Measurements from ENCODE around the gene ATP1B2.
"Not testable (repeated sequence)": the region's sequence is repeated elsewhere in the genome, so short reads cannot be mapped to it uniquely, and the experiment has no call there.

The ATP1B2 gene, protein sequence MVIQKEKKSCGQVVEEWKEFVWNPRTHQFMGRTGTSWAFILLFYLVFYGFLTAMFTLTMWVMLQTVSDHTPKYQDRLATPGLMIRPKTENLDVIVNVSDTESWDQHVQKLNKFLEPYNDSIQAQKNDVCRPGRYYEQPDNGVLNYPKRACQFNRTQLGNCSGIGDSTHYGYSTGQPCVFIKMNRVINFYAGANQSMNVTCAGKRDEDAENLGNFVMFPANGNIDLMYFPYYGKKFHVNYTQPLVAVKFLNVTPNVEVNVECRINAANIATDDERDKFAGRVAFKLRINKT

DNA sequence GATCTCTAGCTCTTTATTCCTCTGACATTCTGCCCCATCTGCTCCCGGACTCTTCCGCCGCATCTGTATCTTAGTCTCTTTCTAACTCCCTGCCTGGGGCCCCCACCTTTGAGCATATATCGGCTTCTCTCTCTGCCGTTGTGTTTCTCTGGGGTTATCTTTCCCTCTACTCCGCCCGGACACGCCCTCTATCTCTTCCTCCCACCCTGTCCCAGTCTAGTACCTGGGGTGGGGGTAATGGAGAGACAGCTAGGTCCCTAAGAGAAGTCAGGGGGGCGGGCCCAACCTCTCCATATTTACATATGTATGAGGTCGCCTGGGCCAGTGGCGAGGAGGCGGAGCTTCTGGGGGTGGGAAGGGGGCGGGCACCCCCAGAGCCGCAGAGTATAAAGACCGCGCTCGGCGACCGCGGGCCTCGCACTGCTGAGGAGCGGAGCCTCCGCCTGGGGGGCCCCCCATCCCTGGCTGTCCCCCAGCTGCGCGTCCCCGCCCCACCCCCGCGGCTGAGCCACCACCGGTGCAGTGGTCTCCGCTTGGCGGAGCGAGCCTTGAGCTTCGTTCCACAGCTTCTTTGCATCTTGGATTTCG lies at the start of gene ATP1B2:
Gene ATP1B2 (plus strand): TSS at position 418 of the 588 bp plus-strand sequence. CDS start 593 bp downstream, outside the sequence.
- DNase-seq (ENCODE audit: low spot score): no peak

DNA sequence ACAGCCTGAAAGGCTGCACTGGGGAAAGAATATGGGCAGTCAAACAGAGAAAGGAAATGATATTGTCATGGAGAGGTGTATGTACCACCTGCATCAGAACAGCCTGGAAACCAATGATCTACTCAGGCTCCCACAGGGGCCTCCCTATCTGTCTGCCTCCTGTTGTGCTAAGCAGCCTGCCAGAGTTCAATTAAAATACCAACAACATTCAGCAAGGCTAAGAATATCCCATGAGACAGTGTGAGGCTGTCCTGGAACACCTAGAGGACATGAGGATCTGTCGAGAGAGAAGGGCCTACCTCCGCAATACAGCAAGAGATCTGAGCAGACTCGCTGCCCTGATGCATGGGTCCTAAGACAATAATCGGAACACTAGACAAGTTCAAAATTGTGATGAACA lies 44.4 kb upstream of the ATP1B2 start:
- no peak for DNase-seq (ENCODE audit: low spot score)

DNA sequence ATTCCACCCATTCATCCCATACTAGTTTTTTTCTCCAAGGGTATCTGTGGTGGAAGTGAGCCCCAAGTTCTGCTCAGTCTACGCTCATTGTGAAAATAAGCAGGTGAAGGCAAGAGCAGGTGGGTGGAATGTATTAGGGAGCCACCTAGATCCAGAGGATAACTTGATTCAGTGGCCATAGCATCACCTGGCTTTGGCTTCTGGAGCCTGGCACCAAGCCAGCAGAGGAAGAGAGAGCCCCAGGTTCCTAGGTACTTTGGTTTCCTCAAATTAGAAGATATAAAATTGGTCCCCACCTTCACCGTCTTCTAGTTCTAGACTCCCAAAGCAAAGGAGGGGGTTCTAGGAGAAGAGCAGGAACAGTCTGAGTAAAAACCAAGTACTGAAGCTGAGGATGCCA lies 40.1 kb upstream of the ATP1B2 start:
- no peak for DNase-seq (ENCODE audit: low spot score)

DNA sequence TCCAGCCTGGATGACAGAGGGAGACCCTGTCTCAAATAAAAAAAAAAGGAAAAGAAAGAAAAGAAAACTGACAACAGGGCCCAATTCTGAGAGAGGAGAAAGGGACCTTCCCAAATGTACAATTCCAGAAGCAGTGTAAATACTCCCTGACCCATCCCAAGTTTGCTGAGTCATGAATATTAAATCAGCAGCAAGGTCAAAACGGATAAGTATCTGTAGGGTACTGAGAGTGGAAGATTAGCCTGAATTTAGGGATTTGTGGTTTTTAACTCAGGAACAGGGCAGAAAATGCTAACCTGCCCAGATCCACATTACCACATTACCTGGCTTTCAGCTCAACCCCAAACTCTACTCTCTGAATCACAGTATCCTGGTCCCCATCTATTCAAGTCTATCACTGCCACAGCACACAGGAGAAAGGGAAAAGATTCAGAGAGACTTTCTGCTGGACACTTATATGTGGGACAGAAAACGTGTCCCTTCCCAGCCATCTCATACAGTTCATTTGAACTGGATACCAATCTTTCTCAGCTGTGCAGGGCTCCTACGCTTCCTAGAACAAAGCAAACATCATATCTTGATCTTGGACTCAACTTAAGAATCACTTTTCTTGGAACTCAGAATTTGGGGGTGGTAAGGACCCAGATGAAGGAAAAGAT lies 39.0 kb upstream of the ATP1B2 start:
- no peak for DNase-seq (ENCODE audit: low spot score)

DNA sequence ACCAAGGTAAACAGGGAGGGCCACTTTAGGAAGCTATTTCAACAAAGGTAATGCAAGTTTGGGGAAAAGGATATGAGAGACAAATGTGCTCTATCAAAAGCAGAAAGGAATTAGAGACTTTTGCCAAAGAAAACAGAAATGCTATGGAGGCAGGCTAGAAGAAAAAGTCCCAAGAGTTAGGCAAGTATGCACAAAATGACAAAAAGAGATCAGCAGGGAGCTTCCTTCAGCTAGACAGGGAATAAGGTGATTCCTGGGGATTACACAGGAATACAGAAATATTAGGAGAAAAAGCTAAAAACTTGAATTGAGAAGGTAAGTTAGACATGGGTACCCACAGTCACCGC lies 38.5 kb upstream of the ATP1B2 start:
- no peak for DNase-seq (ENCODE audit: low spot score)

DNA sequence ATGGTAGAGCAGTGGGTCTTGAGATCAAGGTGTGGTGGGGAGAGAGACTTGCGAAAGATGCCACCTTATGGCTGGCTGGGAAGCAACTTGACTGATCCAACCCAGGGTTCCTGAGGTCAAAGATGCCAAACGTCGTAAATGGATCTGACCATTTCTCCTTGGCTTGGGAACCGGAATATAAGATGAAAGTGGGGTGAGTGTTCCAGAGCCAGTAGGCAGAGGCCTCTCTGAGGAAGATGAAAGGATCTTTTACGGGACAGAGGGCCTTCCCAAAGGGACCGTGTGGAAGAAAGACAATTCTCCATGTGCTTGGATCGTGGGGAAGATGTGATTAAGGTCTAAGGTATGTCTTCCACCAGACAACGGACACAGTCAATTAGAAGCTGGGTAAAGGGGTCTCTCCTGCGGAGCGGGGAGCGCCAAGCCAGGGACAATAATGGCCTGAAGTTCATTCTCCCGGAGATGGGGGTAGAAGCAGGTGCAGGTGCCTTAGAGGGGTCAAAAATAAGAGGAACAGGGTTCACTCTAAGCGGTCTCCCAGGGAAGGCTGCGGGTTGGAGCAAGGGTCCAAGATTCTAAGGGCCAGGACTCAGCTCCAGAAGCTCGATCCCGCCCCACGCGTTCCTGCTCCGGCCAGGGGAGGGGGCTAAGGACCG lies 36.8 kb upstream of the ATP1B2 start:
- DNase-seq (ENCODE audit: low spot score): peak; percentile 75

DNA sequence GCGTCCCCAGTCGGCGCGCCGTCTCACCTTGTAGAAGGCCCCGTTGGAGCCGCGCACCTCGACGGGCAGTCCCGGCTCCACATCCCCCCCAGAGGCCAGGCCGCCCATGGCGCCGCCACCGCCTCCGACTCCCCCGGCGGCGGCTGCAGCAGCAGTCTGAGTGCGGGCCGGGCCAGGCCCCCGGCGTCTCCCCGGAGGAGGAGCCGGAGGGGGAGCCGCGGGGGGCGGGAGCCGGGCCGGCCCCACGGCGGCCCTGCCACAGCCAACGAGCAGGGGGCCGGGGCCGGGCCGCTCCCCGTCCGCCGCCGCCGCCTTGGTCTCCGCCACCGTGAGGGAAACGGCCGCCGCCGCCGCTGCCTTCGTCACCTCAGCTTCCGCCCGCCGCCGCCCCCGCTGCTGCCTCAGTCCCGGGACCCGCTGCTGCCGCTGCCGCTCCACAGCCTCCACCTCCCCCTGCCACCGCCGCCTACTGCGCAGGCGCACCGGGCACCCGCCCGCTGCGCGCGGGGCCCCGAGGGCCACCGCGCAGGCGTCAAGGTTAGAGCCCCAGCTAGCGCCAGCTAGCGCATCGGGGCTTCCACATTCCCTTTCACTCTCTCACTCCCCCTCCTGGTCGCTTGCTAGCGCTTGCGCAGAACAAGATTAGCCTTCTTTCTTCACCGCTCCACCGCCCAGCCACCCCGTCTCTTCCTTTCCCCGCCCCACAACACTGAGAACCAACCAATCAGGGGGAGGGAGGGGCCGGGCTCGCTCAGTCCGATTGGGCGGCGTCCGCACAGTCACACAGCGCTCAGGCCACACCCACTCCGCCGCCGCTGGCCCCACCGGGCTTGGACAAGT lies 36.1 kb upstream of the ATP1B2 start, which contains the start of gene FXR2:
Gene FXR2 (minus strand): TSS at position 473 of the 840 bp plus-strand sequence. CDS start 365 bp downstream, at position 108.
- DNase-seq (ENCODE audit: low spot score): peak; percentile 99

DNA sequence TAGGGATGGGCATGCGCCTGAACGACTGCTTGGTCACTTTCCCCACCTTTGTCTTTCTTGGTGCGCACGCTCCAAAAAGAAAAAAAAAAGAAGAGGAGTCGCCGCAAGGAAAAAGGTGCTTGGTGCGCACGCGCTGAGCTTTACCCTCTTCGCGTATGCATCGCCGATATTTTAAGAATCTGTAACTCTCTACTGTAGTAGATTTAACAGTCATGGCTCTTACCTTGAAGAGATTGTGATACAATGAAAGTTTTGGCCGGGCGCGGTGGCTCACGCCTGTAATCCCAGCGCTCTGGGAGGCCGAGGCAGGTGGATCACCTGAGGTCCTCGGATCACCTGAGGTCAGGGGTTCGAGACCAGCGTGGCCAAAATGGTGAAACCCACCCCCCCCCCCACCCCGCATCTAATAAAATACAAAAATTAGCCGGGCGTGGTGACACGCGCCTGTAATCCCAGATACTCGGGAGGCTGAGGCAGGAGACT lies 35.4 kb upstream of the ATP1B2 start:
- DNase-seq (ENCODE audit: low spot score): no peak

DNA sequence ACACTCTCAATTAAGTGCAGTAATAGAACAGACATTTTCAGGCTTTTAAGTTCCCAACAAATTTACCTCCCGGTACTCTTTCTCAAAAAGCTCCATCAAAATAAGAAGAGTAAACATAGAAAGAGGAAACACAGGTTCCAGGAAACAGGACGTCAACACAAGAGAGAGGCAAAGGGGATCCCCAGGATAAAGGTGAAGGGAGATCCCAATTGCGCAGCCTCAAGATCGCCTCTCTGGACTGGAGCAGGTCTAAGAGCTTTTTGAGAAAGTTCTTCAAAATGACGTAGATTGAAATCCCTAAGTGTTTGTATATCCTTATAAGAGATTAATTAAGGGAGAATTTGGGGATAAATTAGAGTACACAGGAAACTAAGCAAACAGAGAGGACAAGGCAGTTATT lies 32.1 kb upstream of the ATP1B2 start:
- no peak for DNase-seq (ENCODE audit: low spot score)

DNA sequence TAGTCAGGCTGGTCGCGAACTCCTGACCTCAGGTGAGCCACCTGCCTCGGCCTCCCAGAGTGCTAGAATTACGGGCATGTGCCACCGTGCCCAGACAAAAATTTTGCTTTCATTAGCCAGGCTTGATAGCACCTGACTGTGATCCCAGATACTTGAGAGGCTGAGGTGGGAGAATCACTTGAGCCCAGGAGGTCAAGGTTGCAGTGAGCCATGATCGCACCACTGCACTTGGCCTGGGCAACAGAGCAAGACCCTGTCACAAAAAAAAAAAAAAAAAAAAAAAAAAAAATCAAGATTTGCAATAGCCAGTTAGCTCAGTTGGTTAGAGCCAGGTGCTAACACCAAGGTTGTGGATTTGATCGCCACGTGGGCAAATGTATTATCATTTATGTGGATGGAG lies 29.9 kb upstream of the ATP1B2 start:
- no peak for DNase-seq (ENCODE audit: low spot score)

DNA sequence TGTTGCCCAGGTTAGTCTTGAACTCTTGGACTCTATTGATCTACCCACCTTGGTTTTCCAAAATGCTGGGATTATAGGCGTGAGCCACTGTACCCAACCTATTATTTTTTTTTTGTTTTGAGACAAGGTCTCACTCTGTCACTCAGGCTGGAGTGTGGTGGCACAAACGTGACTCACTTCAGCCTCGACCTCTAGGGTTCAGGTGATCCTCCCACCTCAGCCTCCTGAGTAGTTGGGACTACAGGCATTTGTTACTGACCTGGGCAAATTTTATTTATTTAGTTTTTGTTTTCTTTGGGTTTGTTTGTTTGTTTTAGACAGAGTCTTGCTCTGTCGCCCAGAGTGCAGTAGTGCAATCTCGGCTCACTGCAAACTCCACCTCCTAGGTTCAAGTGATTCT lies 27.1 kb upstream of the ATP1B2 start:
- no peak for DNase-seq (ENCODE audit: low spot score)

DNA sequence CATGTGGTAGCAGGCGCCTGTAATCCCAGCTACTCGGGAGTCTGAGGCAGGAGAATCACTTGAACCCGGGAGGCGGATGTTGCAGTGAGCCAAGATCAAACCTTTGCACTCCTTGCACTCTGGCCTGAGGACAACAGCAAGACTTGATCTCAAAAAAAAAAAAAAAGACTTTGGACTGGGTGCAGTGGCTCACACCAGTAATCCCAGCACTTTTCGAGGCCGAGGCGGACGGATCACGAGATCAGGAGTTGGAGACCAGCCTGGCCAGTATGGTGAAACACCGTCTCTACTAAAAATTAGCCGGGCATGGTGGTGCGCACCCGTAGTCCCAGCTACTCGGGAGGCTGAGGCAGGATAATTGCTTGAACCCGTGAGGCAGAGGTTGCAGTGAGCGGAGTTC lies 25.0 kb upstream of the ATP1B2 start:
- DNase-seq (ENCODE audit: low spot score): not testable (repeated sequence)

DNA sequence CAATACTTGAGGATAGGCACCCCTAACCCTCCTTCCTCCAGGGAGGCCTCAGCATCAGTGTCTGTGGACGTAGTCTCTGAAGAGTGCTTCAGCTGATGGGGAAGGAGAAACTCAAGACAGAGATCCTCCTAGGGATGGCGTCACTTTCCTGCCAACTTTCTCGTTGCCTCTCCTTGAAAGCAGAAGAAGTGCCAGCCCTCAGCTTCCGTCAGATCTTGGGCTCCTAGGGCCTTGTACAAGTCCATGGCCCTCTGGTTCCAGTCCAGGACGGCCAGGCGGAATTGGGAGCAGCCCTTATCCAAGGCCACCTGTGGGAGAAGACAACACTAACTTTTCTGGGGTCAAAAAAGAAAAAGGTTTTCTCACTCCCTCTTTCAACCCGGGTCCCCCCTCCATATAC lies 24.4 kb upstream of the ATP1B2 start:
- DNase-seq (ENCODE audit: low spot score): no peak

DNA sequence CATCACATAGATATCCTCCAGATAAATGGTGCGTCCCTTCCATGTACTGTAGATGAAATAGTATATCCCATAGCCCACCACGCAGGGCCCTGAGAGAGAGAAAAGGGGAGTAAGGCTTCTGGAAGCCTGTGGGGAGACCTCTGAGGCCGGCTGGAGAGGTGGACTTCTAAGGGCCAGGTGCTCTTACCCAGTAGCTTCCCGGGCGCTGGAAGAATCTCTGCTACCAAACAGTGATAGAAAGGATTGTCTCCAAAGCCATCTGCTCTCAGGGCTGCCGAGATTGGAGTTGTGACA lies 23.8 kb upstream of the ATP1B2 start:
- no peak for DNase-seq (ENCODE audit: low spot score)

DNA sequence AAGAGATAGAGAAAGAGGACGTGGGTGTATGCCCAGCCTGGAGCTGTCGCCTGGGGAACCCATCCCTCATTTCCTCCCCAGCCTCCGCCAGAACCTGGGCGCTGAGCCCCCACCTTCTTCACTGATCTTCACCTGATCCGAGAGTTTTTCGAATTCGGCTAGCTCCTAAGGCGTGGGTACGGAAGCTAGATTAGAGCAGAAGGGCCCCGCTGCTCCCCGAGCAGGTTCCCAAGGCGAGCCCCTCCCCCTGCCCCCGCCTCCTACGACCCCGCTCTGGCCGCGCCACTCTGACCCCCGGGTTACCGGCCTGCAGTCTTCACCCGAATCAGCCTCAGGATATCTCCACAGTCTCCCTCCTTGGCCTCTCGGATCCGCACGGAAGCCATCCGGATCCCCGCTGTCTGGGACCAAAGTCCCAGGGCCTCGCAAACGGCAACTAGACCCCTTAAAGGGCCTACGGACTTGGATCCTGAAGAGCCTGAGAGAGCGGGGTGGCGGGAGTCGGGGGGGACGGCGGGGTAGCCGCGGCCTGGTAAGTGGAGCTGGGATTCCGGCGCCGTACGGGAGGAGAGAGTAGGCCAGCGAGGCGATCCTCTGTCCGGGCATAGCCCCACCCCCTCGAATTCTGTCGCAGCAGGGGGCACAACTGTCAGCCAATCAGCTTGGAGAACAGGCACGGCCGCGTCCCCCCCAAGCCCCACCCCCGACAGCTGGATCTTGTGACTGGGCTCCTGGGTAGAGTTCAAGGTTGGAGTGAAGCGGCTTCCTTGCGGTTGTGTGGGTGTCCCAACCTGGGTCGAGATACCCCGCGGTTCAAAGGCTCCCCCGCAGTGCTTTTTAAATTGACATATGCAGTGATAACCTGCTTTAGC lies 23.2 kb upstream of the ATP1B2 start, which contains the start of gene SAT2:
Gene SAT2 (minus strand): TSS at position 572 of the 872 bp plus-strand sequence. CDS start 186 bp downstream, at position 386.
- DNase-seq (ENCODE audit: low spot score): peak; percentile 92

DNA sequence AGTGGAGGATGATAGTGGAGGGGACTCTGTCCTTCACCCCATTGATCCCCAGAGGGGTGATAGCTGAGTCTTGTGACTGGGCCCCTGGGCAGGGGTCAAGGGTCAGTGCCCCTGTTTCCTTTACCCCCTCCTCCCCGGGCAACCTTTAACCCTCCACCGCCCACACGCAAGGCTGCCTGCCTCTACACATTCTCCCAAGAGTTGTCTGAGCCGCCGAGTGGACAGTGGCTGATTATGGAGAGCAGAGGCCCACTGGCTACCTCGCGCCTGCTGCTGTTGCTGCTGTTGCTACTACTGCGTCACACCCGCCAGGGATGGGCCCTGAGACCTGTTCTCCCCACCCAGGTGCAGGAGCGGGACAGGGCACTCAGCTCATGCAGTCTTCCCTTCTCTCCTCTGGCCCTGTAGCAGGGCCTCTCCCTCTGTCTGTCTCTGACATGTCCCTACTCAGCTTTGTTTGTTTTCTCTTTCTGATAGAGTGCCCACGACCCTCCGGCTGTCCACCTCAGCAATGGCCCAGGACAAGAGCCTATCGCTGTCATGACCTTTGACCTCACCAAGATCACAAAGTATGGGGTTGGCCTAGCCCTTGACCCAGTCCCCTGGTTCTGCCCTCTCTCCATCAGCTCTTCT lies 20.7 kb upstream of the ATP1B2 start, which contains the start of gene SHBG:
Gene SHBG (plus strand): TSS at position 197 of the 633 bp plus-strand sequence. CDS start 38 bp downstream, at position 235.
- no peak for DNase-seq (ENCODE audit: low spot score)

DNA sequence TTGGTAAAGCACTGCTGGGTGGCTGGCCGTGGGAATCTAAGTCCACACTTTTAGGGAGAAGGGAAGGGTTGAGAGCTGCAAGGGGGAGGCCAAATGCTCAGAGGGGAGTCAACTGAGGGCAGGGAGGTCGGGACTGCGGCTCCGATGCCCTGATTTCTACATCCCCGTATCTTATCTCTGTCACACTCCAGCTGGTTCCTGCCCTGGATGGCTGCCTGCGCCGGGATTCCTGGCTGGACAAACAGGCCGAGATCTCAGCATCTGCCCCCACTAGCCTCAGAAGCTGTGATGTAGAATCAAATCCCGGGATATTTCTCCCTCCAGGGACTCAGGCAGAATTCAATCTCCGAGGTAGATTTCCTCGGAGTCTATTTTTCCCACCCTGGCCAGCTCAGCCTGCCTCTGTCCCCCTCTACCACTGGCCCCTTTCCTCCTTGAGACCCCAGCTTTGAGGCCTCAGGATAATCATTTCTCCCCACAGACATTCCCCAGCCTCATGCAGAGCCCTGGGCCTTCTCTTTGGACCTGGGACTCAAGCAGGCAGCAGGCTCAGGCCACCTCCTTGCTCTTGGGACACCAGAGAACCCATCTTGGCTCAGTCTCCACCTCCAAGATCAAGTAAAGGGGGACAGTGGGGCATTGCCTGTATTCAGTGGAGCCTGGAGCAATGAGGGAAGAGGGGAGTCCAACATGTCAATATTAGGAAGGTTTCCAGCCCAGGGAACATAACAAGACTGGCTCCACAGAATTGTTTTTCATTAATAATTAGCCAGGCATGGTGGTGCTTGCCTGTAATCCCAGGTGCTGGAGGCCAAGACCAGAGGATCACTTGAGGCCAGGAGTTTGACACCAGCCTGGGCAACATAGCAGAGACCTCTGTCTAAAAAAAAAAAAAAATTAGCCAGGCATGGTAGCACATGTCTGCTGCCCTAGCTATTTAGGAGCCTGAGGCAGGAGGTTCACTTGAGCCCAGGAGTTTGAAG lies 19.0 kb upstream of the ATP1B2 start:
- DNase-seq (ENCODE audit: low spot score): no peak

DNA sequence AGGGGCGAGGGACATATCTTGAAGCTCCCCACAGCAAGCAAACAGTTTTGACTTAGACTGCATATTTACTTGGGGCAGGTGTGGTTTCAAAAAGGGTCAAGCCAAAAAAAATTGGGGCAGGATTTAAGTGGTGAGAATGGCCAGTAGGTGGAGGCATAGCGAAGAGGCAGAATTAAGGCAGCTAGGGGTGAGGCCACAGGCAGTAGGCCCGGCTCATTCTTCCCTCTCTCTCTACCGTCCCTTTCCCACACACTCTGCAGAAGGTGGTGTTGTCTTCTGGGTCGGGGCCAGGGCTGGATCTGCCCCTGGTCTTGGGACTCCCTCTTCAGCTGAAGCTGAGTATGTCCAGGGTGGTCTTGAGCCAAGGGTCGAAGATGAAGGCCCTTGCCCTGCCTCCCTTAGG lies 18.2 kb upstream of the ATP1B2 start:
- peak; percentile 58 for DNase-seq (ENCODE audit: low spot score)

DNA sequence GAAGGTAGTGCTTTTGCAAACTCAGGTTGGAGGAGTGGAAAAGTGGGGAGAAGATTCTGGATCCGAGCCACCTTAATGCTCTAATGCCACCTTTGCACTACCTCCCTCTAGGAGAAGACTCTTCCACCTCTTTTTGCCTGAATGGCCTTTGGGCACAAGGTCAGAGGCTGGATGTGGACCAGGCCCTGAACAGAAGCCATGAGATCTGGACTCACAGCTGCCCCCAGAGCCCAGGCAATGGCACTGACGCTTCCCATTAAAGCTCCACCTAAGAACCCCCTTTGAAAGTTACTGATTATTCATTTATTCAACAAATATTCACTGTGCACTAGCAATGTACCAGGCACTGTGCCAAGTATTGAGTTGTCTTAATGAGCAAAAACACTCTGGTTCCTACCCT lies 17.6 kb upstream of the ATP1B2 start:
- DNase-seq (ENCODE audit: low spot score): no peak

Measured in RKO (cell line).